CD4-positive, alpha-beta T cell (primary cell): ENCODE measurements around the gene XCR1. TPM values are rescaled to one million over a fixed set of nuclear protein-coding genes. Genes with fewer than 3 reads are reported as not detected.
A peak's percentile ranks its signal among the peaks of the same experiment; 100 is the strongest.

Experiments used
- ATAC-seq: fragments of 200-7000 bp; cut with Tn5 transposase; one replicate; pipeline ENCODE4 v1.10.0; 2022; ENCODE audit warnings: mild to moderate bottlenecking; ENCODE audit not compliant: poor library complexity
- CTCF ChIA-PET: fragments of 350-600 bp; sonication (Branson Sonifier 250); formaldehyde crosslinking; loops from one replicate; lab custom pipeline; 2021; ENCODE audit warnings: antibody characterized with exemption, inconsistent platforms; lab: Charles Lee
- POLR2A ChIA-PET: fragments of 350-600 bp; sonication (Branson Sonifier 250); formaldehyde crosslinking; loops from one replicate; lab custom pipeline; 2021; ENCODE audit warnings: antibody characterized with exemption, inconsistent platforms; lab: Charles Lee
- DNase-seq, 14 experiments: peaks; one replicate each; pipeline ENCODE4 v3.0.0-alpha.2; 2013 to 2020; ENCODE audit warnings: mixed read lengths in 2 of 14
- H3K27ac ChIP-seq, 2 donors: one replicate each; pipeline versions ENCODE4 v1.5.1 to v1.7.0; 2013; ENCODE audit warnings: low read length in 2 of 2, low read depth in 1 of 2, mild to moderate bottlenecking in 1 of 2
- H3K27me3 ChIP-seq, 2 experiments: 1 replicate in 1 of 2; 2 replicates in 1 of 2; pipeline versions ENCODE4 v1.6.1 to v1.7.0; 2013; ENCODE audit warnings: low read length in 2 of 2, control low read depth in 1 of 2, mild to moderate bottlenecking in 1 of 2, moderate library complexity in 1 of 2; ENCODE audit not compliant: insufficient read depth in 2 of 2, control insufficient read depth in 1 of 2
- H3K36me3 ChIP-seq: one replicate; pipeline ENCODE4 v1.6.1; 2013; ENCODE audit warnings: low read length, control low read depth; ENCODE audit not compliant: insufficient read depth
- H3K4me1 ChIP-seq: one replicate; pipeline ENCODE4 v1.6.1; 2013; ENCODE audit warnings: low read length, control low read depth; ENCODE audit not compliant: insufficient read depth
- H3K4me3 ChIP-seq: one replicate; pipeline ENCODE4 v1.5.1; 2013; ENCODE audit warnings: mild to moderate bottlenecking, low read length, moderate library complexity
- H3K9me3 ChIP-seq, 2 experiments: 1 replicate in 1 of 2; 2 replicates in 1 of 2; pipeline versions ENCODE4 v1.6.1 to v1.7.0; 2013; ENCODE audit warnings: low read length in 2 of 2, mild to moderate bottlenecking in 2 of 2, control low read depth in 1 of 2, moderate library complexity in 1 of 2; ENCODE audit not compliant: control insufficient read depth in 1 of 2, insufficient read depth in 1 of 2
- H3K27ac Mint-ChIP-seq: one replicate; pipeline ENCODE4 v1.8.0; 2020; ENCODE audit warnings: mixed read lengths
- H3K27me3 Mint-ChIP-seq: one replicate; pipeline ENCODE4 v1.8.0; 2021; ENCODE audit warnings: mixed read lengths
- H3K36me3 Mint-ChIP-seq: one replicate; pipeline ENCODE4 v1.8.0; 2021; ENCODE audit warnings: low read depth, mixed read lengths
- H3K4me1 Mint-ChIP-seq: one replicate; pipeline ENCODE4 v1.8.0; 2021; ENCODE audit warnings: low read depth, mixed read lengths
- H3K4me3 Mint-ChIP-seq: one replicate; pipeline ENCODE4 v1.8.0; 2020; ENCODE audit warnings: mild to moderate bottlenecking, mixed read lengths
- H3K9me3 Mint-ChIP-seq: one replicate; pipeline ENCODE4 v1.8.0; 2020; ENCODE audit warnings: mixed read lengths
- intact Hi-C, 2 experiments: fragments of 100-400 bp; cut with DNase I in 1 of 2; cut with micrococcal nuclease in 1 of 2; formaldehyde crosslinking; loops; one replicate each; pipeline versions ENCODE4 v1.15.1 to v1.9.0; 2023 to 2025; cut with DNase I, micrococcal nuclease
- polyA plus RNA-seq, 2 donors: library from polyadenylated mRNA; unstranded; fragments of 120-200 nt; gene quantifications; one replicate each; pipeline ENCODE4 v1.2.1, GENCODE V29; 2013
- total RNA-seq, 174 experiments: library from RNA in 2 of 174; stranded (reverse) in 2 of 174; gene quantifications; one replicate each; pipeline ENCODE4 v1.2.3 and lab custom pipeline; 2021 to 2026
- TF ChIP-seq, protein P1 (sequence below): fragments of 200-600 bp; IDR thresholded peaks from one replicate; pipeline ENCODE4 v1.8.0; 2022; ENCODE audit warnings: antibody characterized with exemption, mild to moderate bottlenecking

Gene XCR1, protein sequence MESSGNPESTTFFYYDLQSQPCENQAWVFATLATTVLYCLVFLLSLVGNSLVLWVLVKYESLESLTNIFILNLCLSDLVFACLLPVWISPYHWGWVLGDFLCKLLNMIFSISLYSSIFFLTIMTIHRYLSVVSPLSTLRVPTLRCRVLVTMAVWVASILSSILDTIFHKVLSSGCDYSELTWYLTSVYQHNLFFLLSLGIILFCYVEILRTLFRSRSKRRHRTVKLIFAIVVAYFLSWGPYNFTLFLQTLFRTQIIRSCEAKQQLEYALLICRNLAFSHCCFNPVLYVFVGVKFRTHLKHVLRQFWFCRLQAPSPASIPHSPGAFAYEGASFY
- total RNA-seq (under 1 TPM; 0.14 to 0.20 TPM), total RNA-seq (lab: John Stamatoyannopoulos, UW) (0 to 4.0 (median 0.06) reads per million in 172 experiments)
- polyA plus RNA-seq (2013, experiment 1 of 2): 0.51 TPM
- polyA plus RNA-seq (2013, experiment 2 of 2): 0.88 TPM

GRCh38 chr3:46027021-46027705 lies at the start of gene XCR1:
Gene XCR1 (minus strand): TSS chr3:46027483. CDS start chr3:46021947, 5,536 bp downstream.
- H3K27ac ChIP-seq: no peak within 1 kb of the TSS
- no peaks in the 10 kb centered on the region for H3K36me3 ChIP-seq
- no peaks in the 10 kb centered on the region for H3K27me3 ChIP-seq
- peaks cover 8 to 20% of the 10 kb centered on the region in 2 experiments for H3K9me3 ChIP-seq
- DNase-seq: no peak
- Mint-ChIP-seq H3K27me3 (no peaks in the 10 kb centered on the region), H3K4me3 (no peak within 1 kb of the TSS), H3K4me1 (no peaks in the 10 kb centered on the region), H3K36me3 (no peaks in the 10 kb centered on the region), H3K27ac (no peak within 1 kb of the TSS), H3K9me3 (peaks cover 2% of the 10 kb centered on the region)
- no peaks in the 10 kb centered on the region for H3K4me1 ChIP-seq
- ATAC-seq: no peak
- TF ChIP-seq, protein P1, sequence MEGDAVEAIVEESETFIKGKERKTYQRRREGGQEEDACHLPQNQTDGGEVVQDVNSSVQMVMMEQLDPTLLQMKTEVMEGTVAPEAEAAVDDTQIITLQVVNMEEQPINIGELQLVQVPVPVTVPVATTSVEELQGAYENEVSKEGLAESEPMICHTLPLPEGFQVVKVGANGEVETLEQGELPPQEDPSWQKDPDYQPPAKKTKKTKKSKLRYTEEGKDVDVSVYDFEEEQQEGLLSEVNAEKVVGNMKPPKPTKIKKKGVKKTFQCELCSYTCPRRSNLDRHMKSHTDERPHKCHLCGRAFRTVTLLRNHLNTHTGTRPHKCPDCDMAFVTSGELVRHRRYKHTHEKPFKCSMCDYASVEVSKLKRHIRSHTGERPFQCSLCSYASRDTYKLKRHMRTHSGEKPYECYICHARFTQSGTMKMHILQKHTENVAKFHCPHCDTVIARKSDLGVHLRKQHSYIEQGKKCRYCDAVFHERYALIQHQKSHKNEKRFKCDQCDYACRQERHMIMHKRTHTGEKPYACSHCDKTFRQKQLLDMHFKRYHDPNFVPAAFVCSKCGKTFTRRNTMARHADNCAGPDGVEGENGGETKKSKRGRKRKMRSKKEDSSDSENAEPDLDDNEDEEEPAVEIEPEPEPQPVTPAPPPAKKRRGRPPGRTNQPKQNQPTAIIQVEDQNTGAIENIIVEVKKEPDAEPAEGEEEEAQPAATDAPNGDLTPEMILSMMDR: no peak
- intact Hi-C loops: no loop called here
- ChIA-PET POLR2A (interaction anchor here (1.2 kb wide), 1 partner anchor 38 kb away, joined by 6 read pairs; no protein-coding TSS in a partner anchor), CTCF (interaction anchor here (0.7 to 1.7 kb wide), 3 partner anchors 52 to 1614 kb away, joined by 3 to 5 read pairs (median 3); partner anchors contain the start of gene CXCR6)
- no peak within 1 kb of the TSS for H3K4me3 ChIP-seq

DNA sequence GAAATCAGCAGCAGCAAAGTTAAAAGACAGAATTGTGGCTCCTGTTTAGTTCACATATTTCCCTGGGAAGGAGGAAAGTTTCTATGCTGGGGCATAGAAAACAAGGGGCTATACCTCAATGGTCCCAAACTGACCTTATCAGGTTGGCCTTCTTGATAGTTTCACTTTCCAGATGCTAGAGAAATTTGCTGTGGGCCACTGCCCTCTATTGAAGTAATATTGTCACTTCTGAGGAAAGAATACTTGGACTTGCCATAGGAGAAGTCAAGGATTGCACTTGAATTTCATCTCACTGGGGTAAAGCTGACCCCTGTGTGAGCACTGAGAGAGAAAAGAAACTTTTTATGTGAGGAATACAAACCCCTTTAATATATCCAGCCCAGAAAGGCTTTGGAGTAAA lies 49.3 kb upstream of the XCR1 start:
- DNase-seq: peak in 1 of 14 experiments; percentile 47
- Histone ChIP-seq H3K4me3 (no peak overlapping the region), H3K36me3 (no peaks in the 10 kb centered on the region), H3K27ac (no peak overlapping the region), H3K9me3 (peaks cover 3 to 5% of the 10 kb centered on the region in 2 experiments), H3K27me3 (no peaks in the 10 kb centered on the region), H3K4me1 (peaks cover 9% of the 10 kb centered on the region)
- POLR2A ChIA-PET: interaction anchor here (0.6 to 4.9 kb wide), 5 partner anchors 9 to 138 kb away, joined by 3 to 24 read pairs (median 9); partner anchors contain the start of gene CXCR6
- ATAC-seq: no peak
- TF ChIP-seq, protein P1: peak; percentile 21
- no peaks in the 10 kb centered on the region for H3K36me3 Mint-ChIP-seq
- no peaks in the 10 kb centered on the region for H3K27me3 Mint-ChIP-seq
- peaks cover 1% of the 10 kb centered on the region for H3K9me3 Mint-ChIP-seq
- CTCF ChIA-PET: interaction anchor here (0.6 to 7.1 kb wide), 6 partner anchors 12 to 147 kb away, joined by 3 to 96 read pairs (median 5); no protein-coding TSS in a partner anchor
- H3K4me1 Mint-ChIP-seq: peaks cover 8% of the 10 kb centered on the region
- H3K4me3 Mint-ChIP-seq: no peak overlapping the region
- intact Hi-C loops: loop anchor here (5.0 to 10.0 kb wide), 5 partner anchors 39 to 1042 kb away; partner anchors contain the start of genes CCR5 (in 1 of the 2) and FYCO1 (in 1 of the 2)
- no peak overlapping the region for H3K27ac Mint-ChIP-seq

DNA sequence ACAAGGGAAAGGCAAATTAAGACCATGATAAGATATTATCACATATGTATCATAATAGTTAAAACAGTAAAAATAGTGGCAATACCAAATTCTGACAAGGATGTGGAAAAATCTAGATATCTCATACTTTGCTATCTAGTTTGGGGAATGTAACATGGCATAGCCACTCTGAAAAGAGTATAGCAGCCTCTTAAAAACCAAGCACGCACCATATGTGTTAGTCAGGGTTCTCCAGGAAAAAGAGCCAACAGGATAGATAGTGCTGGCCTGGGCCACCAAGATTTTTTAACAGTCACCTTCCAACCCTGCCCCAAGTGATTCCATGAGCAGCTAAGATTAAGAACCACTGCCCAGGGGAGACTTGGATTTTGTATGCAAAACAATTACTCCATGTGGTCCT lies 48.5 kb upstream of the XCR1 start:
- Mint-ChIP-seq H3K4me3 (no peak overlapping the region), H3K4me1 (peaks cover 15% of the 10 kb centered on the region), H3K27ac (no peak overlapping the region), H3K36me3 (no peaks in the 10 kb centered on the region), H3K27me3 (no peaks in the 10 kb centered on the region), H3K9me3 (peaks cover 5% of the 10 kb centered on the region)
- ATAC-seq (no peak), DNase-seq (no peak)
- Histone ChIP-seq H3K9me3 (peaks cover 5 to 8% of the 10 kb centered on the region in 2 experiments), H3K4me1 (peaks cover 9% of the 10 kb centered on the region), H3K27me3 (no peaks in the 10 kb centered on the region), H3K36me3 (no peaks in the 10 kb centered on the region), H3K27ac (no peak overlapping the region), H3K4me3 (no peak overlapping the region)
- TF ChIP-seq, protein P1: no peak
- POLR2A ChIA-PET: interaction anchor here (0.6 to 4.9 kb wide), 4 partner anchors 8 to 137 kb away, joined by 3 to 24 read pairs (median 10); no protein-coding TSS in a partner anchor
- intact Hi-C loops: loop anchor here (5.0 to 10.0 kb wide), 5 partner anchors 39 to 1041 kb away; partner anchors contain the start of genes CCR5 (in 1 of the 2) and FYCO1 (in 1 of the 2)
- CTCF ChIA-PET: interaction anchor here (0.5 to 7.1 kb wide), 6 partner anchors 11 to 564 kb away, joined by 3 to 96 read pairs (median 4); no protein-coding TSS in a partner anchor
